NCI-H2227 (cell line): ENCODE results near the gene OLFM1.

Experiments
- DNase-seq: peaks from one replicate; lab custom pipeline; 2025; ENCODE audit not compliant: unreplicated experiment; lab: John Stamatoyannopoulos, UW

The OLFM1 gene

DNA sequence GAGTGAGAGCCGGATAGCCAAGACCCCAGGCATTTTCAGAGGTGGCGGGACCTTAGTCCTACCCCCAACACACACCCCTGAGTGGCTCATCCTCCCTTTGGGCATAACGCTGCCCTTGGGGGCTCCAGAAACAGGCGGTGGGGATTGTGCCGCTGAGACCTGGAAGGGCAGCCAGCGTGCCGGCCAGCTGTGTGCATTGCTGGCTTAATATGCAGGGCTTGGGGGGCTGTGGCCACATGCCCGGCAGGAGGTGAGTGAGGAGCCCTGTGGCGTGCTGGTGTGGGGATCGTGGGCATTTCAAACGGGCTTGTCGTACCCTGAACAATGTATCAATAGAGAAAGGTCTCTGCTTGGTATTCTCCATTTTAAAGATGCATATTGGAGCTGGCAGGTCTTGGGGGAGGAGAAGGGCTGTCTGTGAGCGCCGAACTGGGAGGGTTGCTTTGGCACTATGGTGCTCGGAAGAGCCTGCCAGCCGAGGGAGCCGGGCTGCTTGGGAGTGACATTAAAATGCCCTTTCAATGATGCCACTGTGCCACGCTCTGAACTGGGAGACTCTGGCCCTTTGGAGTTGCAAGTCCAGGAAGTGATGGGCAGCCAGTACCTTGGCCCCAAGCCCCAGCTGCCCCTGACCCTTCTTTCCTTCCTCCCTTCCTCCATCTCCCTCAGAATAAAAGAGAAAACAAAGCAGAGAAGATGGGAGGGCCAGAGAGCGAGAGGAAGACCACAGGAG lies 11.2 kb upstream of the OLFM1 start:
- no peak for DNase-seq

DNA sequence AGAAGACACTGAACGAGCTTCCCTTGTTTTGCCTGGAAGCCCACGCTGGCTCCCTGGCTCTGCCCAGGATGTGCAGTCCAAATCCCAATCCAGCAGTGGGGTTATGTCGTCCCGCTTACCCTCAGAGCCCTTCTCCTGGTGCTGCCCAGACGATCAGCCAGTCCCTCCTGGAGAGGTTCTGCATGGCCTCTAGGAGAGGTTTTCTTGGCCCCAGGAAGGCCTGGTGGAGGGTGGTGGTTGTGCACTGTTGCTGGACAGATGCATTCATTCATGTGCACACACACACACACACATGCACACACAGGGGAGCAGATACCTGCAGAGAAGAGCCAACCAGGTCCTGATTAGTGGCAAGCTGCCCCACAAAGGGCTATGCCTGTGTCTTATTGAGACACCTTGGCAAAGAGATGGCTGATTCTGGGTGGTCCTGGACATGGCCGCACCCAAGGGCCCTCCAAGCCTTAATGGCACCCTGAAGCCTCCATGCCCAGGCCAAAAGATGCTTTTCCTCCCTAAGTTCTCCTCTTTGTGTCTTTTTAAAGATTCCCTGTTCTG lies 10.5 kb upstream of the OLFM1 start:
- no peak for DNase-seq

DNA sequence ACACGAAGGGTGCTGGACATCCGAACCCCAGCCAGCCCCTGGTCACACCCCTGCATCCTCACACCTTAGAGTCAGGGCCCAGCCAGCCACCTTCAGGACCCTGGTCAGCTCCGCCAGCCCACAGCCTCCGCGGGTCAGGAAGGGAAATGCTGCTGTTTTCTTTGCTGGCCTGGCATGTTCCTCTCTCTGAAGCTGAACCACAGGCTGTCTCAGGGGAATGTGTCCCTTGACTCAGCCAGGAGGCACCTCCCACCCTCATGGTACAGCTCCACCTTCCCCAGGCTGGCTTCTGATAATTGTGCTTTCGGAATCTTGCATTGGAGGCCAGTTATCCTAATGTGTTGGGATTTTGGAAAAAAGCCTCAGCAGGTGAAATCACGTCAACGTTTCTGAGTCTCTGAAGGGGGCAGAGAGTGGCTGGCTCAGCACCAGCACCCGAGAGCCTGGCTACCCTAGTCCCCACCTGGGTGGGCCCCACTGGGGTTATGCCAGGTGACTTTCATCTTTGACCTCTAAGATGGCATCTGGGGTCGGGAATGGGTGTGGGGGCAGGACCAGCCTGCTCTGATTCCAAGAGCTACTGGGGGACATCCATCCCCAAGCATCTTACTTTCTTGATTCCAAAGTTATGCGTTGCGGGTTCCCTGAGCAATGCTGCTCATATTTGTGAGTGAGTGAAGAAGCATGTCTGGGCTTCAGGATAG lies 9.8 kb upstream of the OLFM1 start:
- no peak for DNase-seq

DNA sequence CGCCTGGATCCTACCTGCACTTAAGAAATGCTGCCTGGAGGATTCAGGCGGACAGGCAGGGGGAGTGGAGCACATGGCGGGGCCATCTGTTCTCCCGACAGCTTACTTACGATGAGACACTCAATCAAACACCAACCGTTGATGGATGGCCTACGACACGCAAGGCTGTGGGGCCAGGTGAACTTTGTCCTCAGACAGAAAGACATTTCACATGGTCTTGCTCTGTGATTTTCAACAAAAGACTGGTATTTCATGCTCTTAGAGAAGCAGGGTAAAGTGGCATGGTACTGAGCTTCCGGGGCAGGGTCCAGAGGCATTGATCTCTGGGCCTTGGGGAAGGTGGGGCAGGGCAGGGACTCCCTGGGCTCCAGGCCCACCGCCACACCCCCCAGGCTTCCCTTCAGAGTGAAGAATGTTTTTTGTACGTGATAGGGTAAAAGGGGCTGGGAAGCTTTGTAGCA lies 9.1 kb upstream of the OLFM1 start:
- no peak for DNase-seq

DNA sequence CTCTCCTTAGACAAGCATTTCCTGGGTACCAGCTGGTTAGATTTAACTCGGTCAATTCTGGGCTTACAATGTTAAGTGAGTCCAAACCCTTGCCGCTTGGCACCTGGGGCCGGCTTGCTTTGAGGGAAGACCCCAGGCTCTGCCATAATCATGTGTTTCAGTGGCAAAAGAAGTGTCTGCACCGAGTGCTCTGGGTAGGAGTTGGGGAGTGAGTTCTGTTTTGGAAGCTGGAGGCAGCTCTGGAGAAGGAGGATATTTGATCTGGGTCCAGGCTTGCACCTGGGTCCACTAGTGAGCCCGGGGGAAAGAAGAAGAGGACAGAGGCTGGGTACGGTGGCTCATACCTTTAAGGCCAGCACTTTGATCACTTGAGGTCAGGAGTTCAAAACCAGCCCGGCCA lies 8.4 kb upstream of the OLFM1 start:
- DNase-seq, result no peak

DNA sequence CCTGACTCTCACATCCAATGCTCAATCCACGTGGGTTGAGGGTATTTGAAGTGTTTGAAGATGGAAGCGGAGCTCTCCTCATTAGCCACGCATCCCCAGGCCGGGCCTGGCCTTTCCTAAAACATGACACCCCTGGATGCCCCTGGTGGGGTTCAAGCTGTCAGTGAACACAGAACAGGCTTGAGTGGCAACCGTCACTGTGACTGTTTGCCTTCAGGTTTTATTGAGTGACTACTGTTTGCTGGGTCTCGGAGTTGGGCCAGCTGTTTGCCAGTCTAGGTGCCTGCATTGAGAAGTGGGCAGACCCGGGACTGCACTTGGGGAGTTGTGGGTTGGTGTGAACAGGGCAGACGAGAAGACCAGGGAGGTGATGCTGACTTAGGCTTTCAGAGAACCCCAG lies 7.8 kb upstream of the OLFM1 start:
- no peak for DNase-seq

DNA sequence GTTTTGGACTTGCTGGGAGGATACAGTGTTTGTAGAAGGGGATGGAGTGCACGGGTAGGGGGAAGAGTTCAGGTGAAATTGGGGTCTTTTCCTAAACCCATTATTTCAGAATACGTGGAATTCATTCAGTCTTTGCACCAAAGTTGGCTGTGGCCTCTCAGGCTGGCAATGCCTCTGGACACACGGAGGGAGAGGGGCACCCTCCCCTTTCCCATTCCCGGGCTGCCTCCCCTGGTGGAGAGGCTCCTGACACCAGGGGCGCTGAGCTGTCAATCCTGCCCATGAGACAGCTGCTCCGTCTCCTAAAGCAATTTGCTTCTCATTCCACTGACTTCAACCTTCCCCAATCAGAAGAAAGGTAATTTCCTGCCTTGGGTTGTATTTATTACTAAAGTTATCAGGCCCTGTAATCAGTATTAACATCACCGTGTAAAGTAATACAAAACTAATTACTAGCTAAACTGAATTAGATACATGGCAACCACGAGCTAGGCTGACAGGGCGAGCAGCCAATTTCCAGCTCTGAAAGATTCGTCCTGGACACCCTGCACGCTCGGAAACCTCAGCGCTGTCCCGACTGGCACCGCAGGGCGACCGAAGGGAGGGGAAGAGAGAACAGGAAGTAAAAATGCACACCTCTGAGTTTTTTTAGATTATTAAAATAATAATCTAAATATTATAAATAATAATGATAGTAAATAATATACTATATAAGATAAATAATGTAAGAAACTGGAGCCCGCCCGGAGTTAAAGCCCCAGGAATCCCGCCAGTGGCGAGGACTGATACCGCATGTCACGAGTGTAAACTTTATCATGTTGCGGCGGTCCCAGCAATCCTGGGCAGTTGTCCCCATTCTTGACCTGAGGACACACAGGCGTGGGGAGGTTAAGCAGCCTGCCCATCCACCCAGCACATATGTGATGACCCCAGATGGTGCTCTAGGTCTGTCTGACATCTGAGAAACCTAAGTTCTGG lies 6.9 kb upstream of the OLFM1 start:
- no peak for DNase-seq

DNA sequence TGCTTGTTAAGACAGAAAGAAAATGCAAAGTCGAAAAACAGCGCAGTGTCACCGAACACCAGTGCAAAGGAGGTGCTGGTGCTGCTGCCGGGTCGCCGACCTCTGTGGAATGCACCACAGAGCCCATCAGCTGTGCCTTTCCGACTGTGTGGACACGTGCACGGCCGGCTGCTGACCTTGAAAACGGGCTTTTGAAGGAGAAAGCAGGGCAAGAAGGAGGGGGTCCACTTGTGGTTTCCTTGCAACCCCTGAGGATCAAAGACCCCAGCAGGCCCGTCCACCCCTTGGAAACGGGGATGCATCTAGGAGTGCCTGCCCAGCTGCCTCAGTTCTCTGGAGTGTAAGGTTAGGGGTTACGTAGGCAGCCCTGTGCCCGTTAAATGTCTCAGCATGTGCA lies 6.2 kb upstream of the OLFM1 start:
- DNase-seq, result no peak

DNA sequence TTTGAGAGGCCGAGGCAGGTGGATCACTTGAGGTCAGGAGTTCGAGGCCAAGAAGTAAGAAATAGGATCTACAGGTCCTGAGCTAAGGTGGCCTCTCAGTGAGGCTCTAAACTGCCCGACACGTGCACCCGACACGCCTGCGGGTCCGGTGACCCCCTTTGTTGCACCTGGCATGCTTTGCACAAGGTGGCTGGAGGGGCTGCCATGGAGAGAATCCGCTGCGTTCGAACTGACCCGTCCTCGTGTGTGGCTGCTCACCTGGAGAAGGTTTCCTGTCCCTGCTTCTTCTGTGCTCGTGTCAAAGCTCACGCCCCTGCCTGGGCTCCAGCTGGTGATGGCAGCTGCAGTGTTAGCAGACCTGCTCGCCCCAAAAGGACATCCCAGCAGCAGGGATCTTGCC lies 5.7 kb upstream of the OLFM1 start:
- DNase-seq, result no peak

DNA sequence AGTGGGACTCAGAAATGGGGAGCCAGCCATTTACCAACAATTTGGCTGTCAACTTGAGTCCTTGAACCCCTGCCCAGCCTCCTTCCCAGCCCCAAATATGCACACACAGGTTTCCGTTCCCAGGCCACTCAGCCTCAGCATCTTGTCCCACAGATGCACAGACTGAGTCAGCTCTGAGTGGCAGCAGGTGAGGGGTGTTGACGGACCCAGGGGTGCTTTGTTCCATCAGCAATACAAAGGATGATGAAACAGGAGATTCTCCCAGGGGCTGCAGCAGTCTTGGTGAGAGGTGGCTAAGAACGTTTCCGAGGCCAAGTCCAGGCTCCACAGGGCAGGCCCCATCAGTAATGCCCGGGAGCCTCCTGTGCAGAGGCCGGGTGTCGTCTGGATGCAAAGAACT lies 4.9 kb upstream of the OLFM1 start:
- no peak for DNase-seq

DNA sequence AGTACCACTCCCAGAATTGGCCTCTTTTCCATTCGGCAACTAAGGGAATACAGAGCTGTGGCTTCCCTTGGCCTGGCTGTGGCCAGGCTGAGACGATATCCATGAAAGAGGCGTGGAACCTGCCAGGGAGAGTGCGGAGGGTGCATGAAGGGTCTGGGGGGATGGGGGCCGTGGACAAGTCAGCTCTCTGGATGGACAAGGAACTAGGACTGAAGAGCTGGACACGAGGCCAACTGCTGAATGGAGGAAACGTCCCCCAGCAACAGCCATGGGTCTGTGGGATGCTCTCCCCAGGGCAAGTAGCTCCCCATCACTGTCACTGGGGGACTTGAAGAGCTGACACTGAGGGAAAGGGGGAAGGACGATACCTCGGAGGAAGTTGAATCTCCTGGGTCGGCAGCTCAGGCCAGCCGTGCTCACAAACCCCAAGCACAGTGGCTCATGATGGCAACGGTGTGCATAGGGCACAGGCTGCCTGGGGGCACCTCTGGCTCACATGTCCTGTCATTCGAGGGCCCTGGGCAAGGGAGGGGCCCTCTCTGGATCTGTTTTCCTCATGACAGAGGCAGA lies 4.1 kb upstream of the OLFM1 start:
- DNase-seq, result no peak

DNA sequence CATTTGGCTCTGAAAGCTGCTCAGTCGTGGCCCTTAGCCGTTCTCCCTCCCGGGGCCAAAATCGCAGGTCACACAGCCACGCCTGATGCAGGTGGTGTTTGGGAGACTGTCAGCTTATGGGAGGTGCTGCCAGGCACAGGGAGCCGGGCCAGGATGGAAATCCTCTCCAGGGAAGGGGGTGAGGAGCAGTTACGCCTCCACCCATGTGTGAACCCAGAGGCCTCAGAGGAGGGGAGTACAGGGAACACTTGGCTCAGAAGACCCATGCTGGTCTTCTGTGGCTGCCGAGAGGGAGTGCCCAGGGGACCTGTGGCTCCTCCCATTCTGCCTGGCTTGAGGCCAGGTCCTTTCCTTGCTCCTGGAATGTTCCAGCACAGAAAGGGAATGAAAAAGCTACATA lies 3.6 kb upstream of the OLFM1 start:
- no peak for DNase-seq

DNA sequence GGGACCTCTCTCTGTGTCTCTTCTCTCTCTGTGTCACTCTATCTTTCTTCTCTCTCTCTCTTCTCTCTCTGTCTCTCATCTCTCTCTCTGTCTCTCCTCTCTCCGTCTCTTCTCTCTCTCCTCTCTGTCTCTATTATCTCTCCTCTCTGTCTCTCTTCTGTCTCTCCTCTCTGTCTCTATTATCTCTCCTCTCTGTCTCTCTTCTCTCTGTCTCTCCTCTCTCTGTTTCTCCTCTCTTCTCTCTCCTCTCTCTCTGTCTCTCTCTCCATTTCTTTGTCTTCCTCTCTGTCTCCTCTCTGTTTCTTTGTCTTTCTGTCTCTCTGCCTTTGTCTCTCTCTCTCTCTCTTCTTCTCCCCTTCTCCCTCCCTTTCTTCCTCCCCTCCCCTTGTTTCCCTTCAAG lies 3.2 kb upstream of the OLFM1 start:
- DNase-seq, result no peak

DNA sequence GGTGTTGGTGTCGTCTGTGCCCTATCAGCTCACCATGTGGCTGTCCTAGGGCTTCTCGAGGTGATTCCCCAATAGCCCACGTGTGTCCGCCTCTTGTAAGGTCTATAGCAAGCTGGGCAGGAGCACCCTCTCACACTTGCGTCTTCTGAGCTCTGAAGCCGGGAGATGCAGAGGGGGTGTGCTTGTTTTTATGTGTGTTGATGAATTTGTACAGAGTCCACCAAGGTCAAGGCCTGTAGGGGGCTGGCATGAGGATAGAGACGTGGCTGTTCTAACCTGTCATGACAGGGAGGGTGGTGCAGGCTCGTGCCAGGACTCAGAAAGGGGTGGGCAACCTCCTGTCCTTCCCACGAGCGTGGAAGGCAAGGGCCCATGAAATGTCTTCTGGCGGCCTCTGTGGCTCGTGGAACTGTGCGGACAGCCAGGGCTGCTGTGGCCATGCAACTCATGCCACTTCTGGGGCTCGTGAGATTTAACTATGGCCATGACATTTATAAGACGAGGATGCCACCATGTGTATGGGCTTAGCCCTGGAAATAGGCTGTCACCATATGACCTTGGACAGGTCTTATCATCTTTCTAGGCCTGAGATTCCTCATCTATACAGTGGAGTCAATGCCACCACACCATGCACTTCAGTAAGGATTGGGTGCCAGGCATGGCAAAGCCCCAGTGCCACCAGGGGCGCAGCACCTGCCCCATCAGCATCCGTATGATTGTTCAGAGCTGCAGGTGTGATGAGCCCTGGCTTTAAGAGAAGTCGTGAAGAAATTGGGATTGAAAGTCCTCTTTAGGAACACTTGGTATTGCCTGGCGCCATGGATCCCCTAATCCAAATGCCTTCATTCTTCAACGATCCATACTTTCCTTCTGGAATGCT lies 2.3 kb upstream of the OLFM1 start:
- DNase-seq, result no peak

DNA sequence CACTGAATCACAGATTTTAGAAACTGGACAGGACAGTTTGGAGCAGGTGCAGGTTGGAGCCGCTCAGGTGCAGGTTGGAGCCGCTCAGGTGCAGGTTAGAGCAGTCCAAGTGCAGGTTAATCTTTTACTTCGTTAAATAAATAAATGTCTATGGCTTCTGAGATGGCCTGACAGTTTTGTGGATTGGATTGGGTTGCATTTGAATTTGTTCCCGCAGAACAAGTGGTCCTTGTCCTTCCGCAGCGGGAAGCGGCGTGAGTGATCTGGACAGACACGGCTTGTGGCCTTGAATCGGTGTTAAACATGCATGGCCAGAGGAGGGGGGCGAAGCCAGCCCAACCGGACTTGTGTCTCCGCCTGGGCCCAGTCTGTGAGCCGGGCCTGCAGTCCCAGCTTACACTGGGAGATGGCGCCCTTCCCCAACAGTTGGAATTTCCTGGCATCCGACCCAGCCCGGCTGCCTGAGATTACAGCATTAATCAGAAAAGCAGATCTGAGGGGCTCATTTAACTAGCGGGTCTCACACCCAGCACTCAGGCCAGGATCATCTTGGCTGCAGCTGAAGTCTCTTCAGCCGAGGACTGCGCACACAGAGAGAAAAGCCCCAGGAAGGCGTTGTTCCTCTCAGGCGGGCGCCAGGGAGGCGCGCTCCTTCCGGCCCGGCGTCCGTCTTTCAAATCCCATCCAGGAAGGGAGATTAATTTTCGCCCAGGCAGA lies 1.5 kb upstream of the OLFM1 start:
- peak; percentile 85 for DNase-seq

DNA sequence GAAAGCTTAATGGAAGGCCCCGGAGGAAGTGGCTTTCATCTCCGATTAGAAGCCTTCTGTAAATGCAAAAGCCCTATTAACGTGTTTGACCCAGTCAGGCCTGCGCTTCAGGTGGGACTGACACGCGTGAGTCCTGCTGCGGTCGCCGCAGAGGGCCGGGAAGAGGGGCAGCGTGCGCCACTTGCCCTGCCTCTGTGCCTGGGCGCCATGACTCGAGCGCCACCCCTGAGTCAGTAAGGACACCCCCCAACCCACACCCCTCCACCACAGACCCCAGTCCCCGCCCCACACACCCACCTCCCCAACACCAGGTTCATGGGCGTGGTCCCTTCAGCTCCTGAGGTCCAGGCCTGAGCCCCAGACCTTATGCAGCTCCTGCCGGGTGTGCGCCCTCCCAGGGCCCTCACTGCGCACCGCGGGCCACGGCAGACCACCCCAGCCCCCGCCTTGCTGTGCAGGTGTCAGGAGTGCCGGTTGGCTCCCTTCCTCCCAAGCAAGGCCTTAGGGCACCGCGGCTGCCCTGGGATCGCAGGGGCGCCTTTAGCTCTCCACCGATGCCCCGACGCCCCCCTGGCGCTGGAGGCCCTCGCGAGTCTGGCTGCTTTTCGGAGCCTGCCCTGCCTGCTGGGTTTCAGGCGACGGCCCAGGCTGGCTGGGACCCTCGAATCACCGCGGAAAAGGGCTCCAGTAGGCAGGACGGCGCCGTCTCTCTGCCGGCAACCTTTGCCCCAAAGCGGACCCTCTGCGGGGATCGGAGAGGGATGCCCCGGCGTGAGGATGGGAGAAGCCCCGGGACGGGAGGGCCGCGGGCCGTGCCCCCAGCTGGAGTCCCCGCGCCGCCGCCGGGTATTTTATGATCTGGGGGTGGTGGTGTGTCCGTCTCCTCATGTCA lies 625 bp upstream of the OLFM1 start:
- no peak for DNase-seq

DNA sequence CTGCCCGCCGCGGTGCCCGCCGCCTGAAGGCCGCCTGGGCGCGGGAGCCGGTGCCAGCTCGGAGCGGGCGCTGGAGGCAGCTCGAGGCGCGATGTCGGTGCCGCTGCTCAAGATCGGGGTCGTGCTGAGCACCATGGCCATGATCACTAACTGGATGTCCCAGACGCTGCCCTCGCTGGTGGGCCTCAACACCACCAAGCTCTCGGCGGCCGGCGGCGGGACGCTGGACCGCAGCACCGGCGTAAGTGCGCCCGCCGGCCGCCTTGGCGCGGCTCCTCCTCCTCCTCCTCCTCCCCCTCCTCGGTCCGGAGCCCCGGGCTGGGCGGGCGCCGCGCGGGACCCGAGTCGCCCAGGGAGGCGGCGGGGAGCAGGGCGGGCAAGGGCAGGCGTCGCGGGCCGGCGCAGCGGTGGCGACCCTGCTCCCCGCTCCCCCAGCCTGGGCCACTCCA lies 455 bp downstream of the OLFM1 start:
- DNase-seq, result no peak

DNA sequence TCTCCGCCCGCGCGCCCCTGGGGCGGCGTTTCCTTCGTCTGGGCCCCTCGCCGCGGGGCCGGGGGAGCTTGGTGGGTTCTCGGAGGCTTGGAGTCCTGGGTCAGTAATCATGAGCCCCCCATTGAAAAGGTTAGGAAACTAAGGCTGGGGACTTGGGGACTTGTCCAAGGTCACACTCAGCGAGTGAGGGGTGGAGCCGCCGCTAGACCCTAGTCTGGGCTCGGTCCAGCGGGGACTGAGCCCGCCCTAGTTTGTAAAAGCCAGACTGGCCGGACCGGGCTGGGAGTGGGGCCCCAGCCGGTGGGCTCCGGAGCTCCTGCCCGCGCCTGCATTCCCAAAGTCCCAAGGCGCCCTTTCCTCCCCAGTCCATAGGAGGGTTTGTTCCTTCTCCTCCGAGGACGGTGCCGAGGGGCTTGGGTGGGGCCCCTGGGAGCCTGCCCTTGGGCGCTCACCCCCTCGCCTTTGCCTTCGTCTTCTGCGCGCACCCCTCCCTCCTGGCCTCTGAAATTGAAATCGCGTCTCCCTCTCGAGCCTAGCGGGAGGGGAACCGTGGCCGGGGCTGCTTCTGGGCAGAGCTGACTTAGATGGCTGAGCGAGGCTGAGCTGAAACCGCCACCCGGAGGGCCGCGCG lies 995 bp downstream of the OLFM1 start:
- DNase-seq, result no peak
